GM20000 (cell line): ENCODE data around the gene KCTD3.

ENCODE experiments used
- DNase-seq: peaks from one replicate; pipeline ENCODE4 v3.0.0; 2012; ENCODE audit warnings: low spot score
- CTCF ChIP-seq: IDR thresholded peaks from 2 replicates; pipeline ENCODE4 v1.5.1; 2012; ENCODE audit warnings: mild to moderate bottlenecking, control low read depth; ENCODE audit errors: extremely low read depth, missing control alignments

Gene KCTD3

GRCh38 chr1:215526147-215526845 is 40.8 kb upstream of the KCTD3 start:
- TF ChIP-seq CTCF, result peak; percentile 7
- peak; percentile 29 for DNase-seq

- no peak for DNase-seq
- no peak for TF ChIP-seq CTCF
These were observed 40.3 kb upstream of the KCTD3 start for GRCh38 chr1:215526846-215527151.

- no peak for DNase-seq
- TF ChIP-seq CTCF, result no peak
These were observed 38.0 kb upstream of the KCTD3 start for GRCh38 chr1:215529111-215529510.

GRCh38 chr1:215529571-215529970 is 37.5 kb upstream of the KCTD3 start:
- TF ChIP-seq CTCF, result no peak
- no peak for DNase-seq

GRCh38 chr1:215530401-215530984 is 36.6 kb upstream of the KCTD3 start:
- DNase-seq, result no peak
- TF ChIP-seq CTCF, result no peak

GRCh38 chr1:215539803-215540570 is 27.1 kb upstream of the KCTD3 start:
- no peak for TF ChIP-seq CTCF
- DNase-seq, result no peak

GRCh38 chr1:215542301-215542700 is 24.8 kb upstream of the KCTD3 start:
- TF ChIP-seq CTCF, result no peak
- no peak for DNase-seq
